Keratinocyte (primary cell): ENCODE data around the gene RHBDF1. TPM values are rescaled to one million over a fixed set of nuclear protein-coding genes. Genes with fewer than 3 reads are reported as not detected.
"Not testable (repeated sequence)": the region's sequence is repeated elsewhere in the genome, so short reads cannot be mapped to it uniquely, and the experiment has no call there.

Experiments
- DNase-seq: peaks from one replicate; pipeline ENCODE4 v3.0.0-alpha.2; 2011; ENCODE audit warnings: low read depth, missing footprints, low spot score
- FAIRE-seq: peaks from 2 replicates; lab custom pipeline; 2011; peaks lifted over from hg19 to GRCh38; lab: Jason Lieb, UNC
- H2AFZ ChIP-seq: 2 replicates; pipeline ENCODE4 v1.6.0; 2012; ENCODE audit warnings: low read length, control low read depth, inconsistent platforms; ENCODE audit not compliant: control insufficient read depth
- H3K27ac ChIP-seq: 2 replicates; pipeline ENCODE4 v1.5.1; 2011; ENCODE audit warnings: low read length; ENCODE audit not compliant: control insufficient read depth, insufficient read depth
- H3K27me3 ChIP-seq: 3 replicates; pipeline ENCODE4 v1.6.0; 2011; ENCODE audit warnings: low read length; ENCODE audit not compliant: control insufficient read depth, insufficient read depth; ENCODE audit errors: extremely low read depth
- H3K36me3 ChIP-seq, 2 experiments: 2 replicates in 1 of 2; 3 replicates in 1 of 2; pipeline ENCODE4 v1.5.1; 2011; ENCODE audit warnings: low read length in 2 of 2, mild to moderate bottlenecking in 1 of 2; ENCODE audit not compliant: control insufficient read depth in 2 of 2, insufficient read depth in 2 of 2; ENCODE audit errors: extremely low read depth in 1 of 2
- H3K4me1 ChIP-seq: 3 replicates; pipeline ENCODE4 v1.5.1; 2011; ENCODE audit warnings: low read length; ENCODE audit not compliant: control insufficient read depth, insufficient read depth; ENCODE audit errors: extremely low read depth
- H3K4me2 ChIP-seq: 3 replicates; pipeline ENCODE4 v1.6.0; 2011; ENCODE audit warnings: low read depth, low read length; ENCODE audit not compliant: control insufficient read depth, insufficient read depth; ENCODE audit errors: extremely low read depth
- H3K4me3 ChIP-seq, 3 experiments: fragments of 200-600 bp in 1 of 3; sonication (generic) in 1 of 3; 2 replicates in 2 of 3; 3 replicates in 1 of 3; pipeline ENCODE4 v1.5.1; 2011 to 2016; ENCODE audit warnings: low read length in 3 of 3, mild to moderate bottlenecking in 3 of 3, control low read depth in 2 of 3, inconsistent platforms in 1 of 3, low read depth in 1 of 3, mixed read lengths in 1 of 3, mixed run types in 1 of 3, moderate library complexity in 1 of 3; ENCODE audit not compliant: control insufficient read depth in 2 of 3, insufficient read depth in 2 of 3; ENCODE audit errors: extremely low read depth in 1 of 3
- H3K79me2 ChIP-seq: 2 replicates; pipeline ENCODE4 v1.6.0; 2012; ENCODE audit warnings: low read length; ENCODE audit not compliant: control insufficient read depth, insufficient read depth
- H3K9ac ChIP-seq: 3 replicates; pipeline ENCODE4 v1.6.0; 2011; ENCODE audit warnings: low read length; ENCODE audit not compliant: control insufficient read depth, insufficient read depth; ENCODE audit errors: extremely low read depth
- H3K9me1 ChIP-seq: 3 replicates; pipeline ENCODE4 v1.6.0; 2011; ENCODE audit warnings: low read length; ENCODE audit not compliant: control insufficient read depth, insufficient read depth; ENCODE audit errors: extremely low read depth
- H3K9me3 ChIP-seq: 2 replicates; pipeline ENCODE4 v1.5.1; 2012; ENCODE audit warnings: low read depth, low read length; ENCODE audit not compliant: control insufficient read depth
- H4K20me1 ChIP-seq: 3 replicates; pipeline ENCODE4 v1.6.0; 2011; ENCODE audit warnings: low read length; ENCODE audit not compliant: control insufficient read depth, insufficient read depth; ENCODE audit errors: extremely low read depth
- CTCF ChIP-seq, 3 experiments: IDR thresholded peaks in 1 of 3; conservative IDR thresholded peaks in 1 of 3; optimal IDR thresholded peaks in 1 of 3; 2 replicates in 2 of 3; 3 replicates in 1 of 3; pipeline versions ENCODE3 to v1.5.1; 2011; ENCODE audit warnings: low read length in 3 of 3, mild to moderate bottlenecking in 3 of 3, moderate library complexity in 2 of 3, control low read depth in 1 of 3, inconsistent platforms in 1 of 3; ENCODE audit not compliant: insufficient read depth in 2 of 3; ENCODE audit errors: extremely low read depth in 1 of 3
- EZH2 ChIP-seq: IDR thresholded peaks from one replicate; pipeline ENCODE4 v1.6.1; 2012; ENCODE audit warnings: inconsistent platforms, mild to moderate bottlenecking, low read length, moderate library complexity
- dilution Hi-C: fragments of 300-500 bp; cut with MboI; formaldehyde crosslinking; loops from one replicate; pipeline ENCODE4 v1.7.0; 2020; ENCODE audit warnings: low sequenced_read_pairs; ENCODE audit not compliant: extremely low pct_ligation_motif_present
- polyA plus RNA-seq, 5 experiments: library from polyadenylated mRNA; depleted of rRNA in 3 of 5; stranded (reverse) in 3 of 5; stranded (forward) in 1 of 5; unstranded in 1 of 5; fragments of >200 nt; gene quantifications; 1 replicate in 1 of 5; 2 replicates in 3 of 5; 3 replicates in 1 of 5; pipeline versions ENCODE4 v1.2.1 to v1.2.3, GENCODE V29; 2011 to 2012; ENCODE audit warnings: missing spikeins in 2 of 5, low read depth in 1 of 5, low replicate concordance in 1 of 5

Gene RHBDF1
- polyA plus RNA-seq, 1 donor (not counting 4 experiments of a cell fraction or from before 2014, with no cell fraction given): 20.4 TPM

GRCh38 chr16:47234-47633 lies 25.2 kb downstream of the RHBDF1 start:
- Histone ChIP-seq H3K4me2 (no peak overlapping the region), H3K4me1 (peaks cover 3% of the 10 kb centered on the region), H3K27ac (no peak overlapping the region), H4K20me1 (peaks cover 2% of the 10 kb centered on the region), H3K4me3 (no peak overlapping the region), H3K9me1 (no peaks in the 10 kb centered on the region), H2AFZ (no peak overlapping the region), H3K9me3 (no peaks in the 10 kb centered on the region), H3K36me3 (peaks cover 10 to 30% of the 10 kb centered on the region in 2 experiments), H3K79me2 (peaks cover 21% of the 10 kb centered on the region), H3K9ac (no peak overlapping the region), H3K27me3 (no peaks in the 10 kb centered on the region)
- dilution Hi-C loops: no loop called here
- FAIRE-seq (no peak), DNase-seq (no peak)
- TF ChIP-seq CTCF (optimal IDR thresholded peaks at IDR 0.05 in 1 of 3, IDR thresholded peaks at IDR 0.05 in 1 of 3, conservative IDR thresholded peaks at IDR 0.05 in 1 of 3; ENCODE audit: extremely low read depth in 1 of 3, insufficient read depth in 2 of 3, low read length in 3 of 3): no peak
- no peak for TF ChIP-seq EZH2

- H3K4me1 ChIP-seq, H3K27me3 ChIP-seq, dilution Hi-C loops, H3K9me3 ChIP-seq, H4K20me1 ChIP-seq, H3K9ac ChIP-seq, H3K4me3 ChIP-seq, H3K4me2 ChIP-seq, H2AFZ ChIP-seq, FAIRE-seq, DNase-seq, H3K9me1 ChIP-seq, H3K27ac ChIP-seq: not testable (repeated sequence)
- Histone ChIP-seq H3K79me2 (peaks cover 15% of the 10 kb centered on the region), H3K36me3 (peaks cover 14 to 31% of the 10 kb centered on the region in 2 experiments)
These were observed 25.9 kb downstream of the RHBDF1 start for GRCh38 chr16:46510-46909.

GRCh38 chr16:45454-45853 lies 27.0 kb downstream of the RHBDF1 start:
- H3K9me3 ChIP-seq: no peaks in the 10 kb centered on the region
- no peak for TF ChIP-seq EZH2
- no peak for TF ChIP-seq CTCF (optimal IDR thresholded peaks at IDR 0.05 in 1 of 3, IDR thresholded peaks at IDR 0.05 in 1 of 3, conservative IDR thresholded peaks at IDR 0.05 in 1 of 3; ENCODE audit: extremely low read depth in 1 of 3, insufficient read depth in 2 of 3, low read length in 3 of 3)
- H3K27ac ChIP-seq: no peak overlapping the region
- DNase-seq (no peak), FAIRE-seq (no peak)
- no peak overlapping the region for H2AFZ ChIP-seq
- no peak overlapping the region for H3K4me3 ChIP-seq
- H3K79me2 ChIP-seq: peaks cover 7% of the 10 kb centered on the region
- no peaks in the 10 kb centered on the region for H3K9me1 ChIP-seq
- H3K9ac ChIP-seq: no peak overlapping the region
- no peaks in the 10 kb centered on the region for H3K4me1 ChIP-seq
- H3K36me3 ChIP-seq: peaks cover 12 to 29% of the 10 kb centered on the region in 2 experiments
- H3K27me3 ChIP-seq: no peaks in the 10 kb centered on the region
- H3K4me2 ChIP-seq: no peak overlapping the region
- peaks cover 2% of the 10 kb centered on the region for H4K20me1 ChIP-seq
- dilution Hi-C loops: no loop called here
